ENCODE results near the gene PPM1E.

DNA sequence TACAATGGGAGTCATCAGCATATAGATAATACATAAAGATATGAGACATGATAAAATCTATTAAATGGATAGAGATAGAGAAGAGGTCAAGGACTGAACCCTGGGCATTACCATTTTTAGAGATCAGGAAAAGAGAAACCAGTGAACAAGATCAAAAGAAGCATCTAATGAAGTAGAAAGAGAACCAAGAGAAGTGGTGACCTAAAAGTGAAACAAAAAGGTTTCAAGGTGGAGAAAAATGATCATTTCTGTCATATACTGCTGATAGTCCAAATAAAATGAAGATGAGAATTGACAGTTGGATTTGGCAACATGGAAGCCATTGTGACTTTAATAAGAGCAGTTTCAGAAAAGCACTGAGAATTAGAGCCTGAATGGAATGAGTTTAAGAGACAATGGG is 165.1 kb downstream of the PPM1E start:
- TF ChIP-seq POLR2A (IDR thresholded peaks at IDR 0.05) = no peak
- TF ChIP-seq, protein P1, sequence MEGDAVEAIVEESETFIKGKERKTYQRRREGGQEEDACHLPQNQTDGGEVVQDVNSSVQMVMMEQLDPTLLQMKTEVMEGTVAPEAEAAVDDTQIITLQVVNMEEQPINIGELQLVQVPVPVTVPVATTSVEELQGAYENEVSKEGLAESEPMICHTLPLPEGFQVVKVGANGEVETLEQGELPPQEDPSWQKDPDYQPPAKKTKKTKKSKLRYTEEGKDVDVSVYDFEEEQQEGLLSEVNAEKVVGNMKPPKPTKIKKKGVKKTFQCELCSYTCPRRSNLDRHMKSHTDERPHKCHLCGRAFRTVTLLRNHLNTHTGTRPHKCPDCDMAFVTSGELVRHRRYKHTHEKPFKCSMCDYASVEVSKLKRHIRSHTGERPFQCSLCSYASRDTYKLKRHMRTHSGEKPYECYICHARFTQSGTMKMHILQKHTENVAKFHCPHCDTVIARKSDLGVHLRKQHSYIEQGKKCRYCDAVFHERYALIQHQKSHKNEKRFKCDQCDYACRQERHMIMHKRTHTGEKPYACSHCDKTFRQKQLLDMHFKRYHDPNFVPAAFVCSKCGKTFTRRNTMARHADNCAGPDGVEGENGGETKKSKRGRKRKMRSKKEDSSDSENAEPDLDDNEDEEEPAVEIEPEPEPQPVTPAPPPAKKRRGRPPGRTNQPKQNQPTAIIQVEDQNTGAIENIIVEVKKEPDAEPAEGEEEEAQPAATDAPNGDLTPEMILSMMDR (IDR thresholded peaks at IDR 0.05) = no peak

Measured in esophagus squamous epithelium (tissue), 4 donors.